ENCODE data around the gene ALG12.

The ALG12 gene

DNA sequence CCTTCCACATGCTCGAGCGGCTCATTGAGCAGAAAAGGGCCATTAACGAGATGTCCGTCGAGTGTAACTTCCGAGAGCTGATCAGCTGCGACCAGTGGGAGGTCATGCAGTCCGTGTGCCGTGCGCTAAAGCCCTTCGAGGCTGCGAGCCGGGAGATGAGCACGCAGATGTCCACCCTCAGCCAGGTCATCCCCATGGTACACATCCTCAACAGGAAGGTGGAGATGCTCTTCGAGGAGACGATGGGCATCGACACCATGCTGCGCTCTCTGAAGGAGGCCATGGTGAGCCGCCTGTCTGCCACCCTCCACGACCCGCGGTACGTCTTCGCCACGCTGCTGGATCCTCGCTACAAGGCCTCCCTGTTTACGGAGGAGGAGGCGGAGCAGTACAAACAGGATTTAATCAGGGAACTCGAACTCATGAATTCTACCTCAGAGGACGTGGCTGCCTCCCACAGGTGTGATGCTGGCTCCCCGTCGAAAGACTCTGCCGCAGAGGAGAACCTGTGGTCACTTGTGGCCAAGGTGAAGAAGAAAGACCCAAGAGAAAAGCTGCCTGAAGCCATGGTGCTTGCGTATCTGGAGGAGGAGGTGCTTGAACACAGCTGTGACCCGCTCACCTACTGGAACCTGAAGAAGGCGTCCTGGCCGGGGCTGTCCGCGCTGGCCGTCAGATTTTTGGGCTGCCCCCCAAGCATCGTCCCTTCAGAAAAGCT lies 31.7 kb downstream of the ALG12 start:
- DNase-seq = no peak

DNA sequence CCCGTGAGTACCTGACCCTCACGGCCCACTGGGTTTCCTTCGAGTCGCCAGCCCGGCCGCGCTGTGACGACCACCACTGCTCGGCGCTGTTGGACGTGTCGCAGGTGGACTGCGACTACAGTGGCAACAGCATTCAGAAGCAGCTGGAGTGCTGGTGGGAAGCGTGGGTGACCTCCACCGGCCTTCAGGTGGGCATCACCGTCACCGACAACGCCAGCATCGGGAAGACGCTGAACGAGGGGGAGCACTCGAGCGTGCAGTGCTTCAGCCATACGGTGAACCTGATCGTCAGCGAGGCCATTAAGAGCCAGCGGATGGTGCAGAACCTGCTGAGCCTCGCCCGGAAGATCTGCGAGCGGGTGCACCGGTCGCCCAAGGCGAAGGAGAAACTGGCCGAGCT lies 32.4 kb downstream of the ALG12 start:
- DNase-seq = no peak

DNA sequence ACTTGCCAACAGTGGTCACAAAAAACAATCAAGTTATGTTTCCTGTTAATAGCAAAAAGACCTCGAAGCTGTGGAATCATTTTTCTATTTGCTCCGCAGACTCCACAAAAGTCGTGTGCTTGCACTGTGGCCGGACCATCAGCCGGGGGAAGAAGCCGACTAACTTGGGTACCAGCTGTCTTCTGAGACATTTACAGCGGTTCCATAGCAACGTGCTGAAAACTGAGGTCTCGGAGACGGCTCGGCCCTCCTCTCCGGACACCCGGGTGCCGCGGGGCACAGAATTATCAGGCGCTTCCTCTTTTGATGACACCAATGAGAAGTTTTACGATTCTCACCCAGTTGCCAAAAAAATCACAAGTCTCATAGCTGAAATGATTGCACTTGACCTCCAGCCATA lies 33.0 kb downstream of the ALG12 start:
- DNase-seq = no peak

DNA sequence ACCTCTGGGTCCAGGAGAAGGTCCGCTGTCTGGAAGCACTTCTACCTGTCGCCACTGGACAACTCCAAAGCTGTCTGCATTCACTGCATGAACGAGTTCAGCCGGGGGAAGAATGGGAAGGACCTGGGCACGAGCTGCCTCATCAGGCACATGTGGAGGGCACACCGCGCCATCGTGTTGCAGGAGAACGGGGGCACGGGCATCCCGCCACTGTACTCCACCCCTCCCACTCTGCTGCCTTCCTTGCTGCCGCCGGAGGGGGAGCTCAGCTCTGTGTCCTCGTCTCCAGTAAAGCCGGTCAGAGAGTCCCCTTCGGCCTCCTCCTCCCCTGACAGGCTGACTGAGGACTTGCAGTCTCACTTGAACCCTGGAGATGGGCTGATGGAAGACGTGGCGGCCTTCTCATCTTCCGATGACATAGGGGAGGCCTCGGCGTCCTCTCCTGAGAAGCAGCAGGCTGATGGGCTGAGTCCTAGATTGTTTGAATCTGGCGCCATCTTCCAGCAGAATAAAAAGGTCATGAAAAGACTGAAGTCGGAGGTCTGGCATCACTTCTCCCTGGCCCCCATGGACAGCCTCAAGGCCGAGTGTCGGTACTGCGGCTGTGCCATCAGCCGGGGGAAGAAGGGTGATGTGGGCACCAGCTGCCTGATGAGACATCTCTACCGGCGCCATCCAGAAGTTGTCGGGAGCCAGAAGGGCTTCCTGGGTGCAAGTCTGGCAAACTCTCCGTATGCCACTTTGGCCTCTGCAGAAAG lies 33.6 kb downstream of the ALG12 start:
- DNase-seq = no peak

DNA sequence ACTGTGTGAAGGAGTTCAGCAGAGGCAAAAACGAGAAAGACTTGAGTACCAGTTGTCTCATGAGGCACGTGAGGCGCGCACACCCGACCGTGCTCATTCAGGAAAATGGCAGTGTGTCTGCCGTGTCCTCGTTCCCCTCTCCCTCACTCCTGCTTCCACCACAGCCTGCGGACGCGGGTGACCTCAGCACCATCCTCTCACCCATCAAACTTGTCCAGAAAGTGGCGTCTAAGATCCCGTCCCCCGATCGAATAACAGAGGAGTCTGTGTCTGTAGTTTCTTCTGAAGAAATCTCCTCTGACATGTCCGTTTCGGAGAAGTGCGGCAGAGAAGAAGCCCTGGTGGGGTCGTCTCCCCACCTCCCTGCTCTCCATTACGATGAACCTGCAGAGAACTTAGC lies 34.2 kb downstream of the ALG12 start:
- no peak for DNase-seq

DNA sequence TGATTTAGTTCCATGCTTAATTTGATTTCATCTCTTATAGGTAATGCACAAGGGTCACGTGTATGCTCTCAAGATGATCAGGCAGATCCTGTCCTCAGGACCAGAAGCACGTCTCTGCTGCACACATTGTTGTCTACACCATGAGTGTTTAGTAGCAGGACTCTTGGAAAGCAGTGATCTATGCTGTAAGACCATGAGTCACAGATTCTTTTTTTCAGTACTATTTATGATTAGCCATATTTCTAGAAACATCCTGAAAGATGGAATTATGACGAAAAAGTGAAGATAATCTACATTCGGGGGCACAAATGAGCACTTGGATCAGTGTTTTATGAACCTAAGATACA lies 35.0 kb downstream of the ALG12 start:
- DNase-seq = no peak

DNA sequence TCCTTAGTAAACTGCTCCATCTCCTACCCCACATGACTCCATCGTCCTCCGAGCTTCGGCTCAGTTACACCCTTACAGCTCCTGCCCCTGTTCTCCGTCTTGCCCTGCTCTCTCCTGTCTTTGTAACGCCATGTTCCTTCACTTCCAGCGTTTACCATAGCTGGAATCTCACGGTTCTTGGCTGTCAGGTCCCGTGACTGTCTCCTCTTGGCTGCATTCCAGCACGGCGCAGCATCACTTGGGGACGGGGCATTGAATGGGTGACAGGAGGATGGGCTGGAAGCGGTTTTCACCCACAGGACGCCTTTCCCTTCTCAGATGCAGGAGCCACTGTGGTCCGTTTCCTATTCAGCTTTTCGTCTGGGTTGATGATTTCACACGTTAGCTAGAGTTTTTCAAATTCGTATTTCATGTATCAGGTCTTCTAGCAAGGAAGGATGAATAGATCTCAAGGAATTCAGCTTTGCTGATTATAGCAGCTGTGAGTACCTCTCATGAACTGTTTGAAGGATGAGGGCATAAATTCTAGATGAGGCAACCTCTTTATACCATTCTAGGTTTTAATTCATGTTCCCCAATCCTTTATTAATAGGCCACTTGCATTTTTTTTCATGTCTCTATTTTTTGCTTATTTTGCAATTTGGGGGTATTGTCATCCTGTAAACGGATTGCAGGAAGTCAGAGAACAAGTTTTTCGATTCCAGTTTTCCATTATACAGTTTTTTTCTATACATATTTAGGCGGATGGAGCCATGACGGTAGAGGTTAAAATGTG lies 35.5 kb downstream of the ALG12 start:
- DNase-seq = no peak

DNA sequence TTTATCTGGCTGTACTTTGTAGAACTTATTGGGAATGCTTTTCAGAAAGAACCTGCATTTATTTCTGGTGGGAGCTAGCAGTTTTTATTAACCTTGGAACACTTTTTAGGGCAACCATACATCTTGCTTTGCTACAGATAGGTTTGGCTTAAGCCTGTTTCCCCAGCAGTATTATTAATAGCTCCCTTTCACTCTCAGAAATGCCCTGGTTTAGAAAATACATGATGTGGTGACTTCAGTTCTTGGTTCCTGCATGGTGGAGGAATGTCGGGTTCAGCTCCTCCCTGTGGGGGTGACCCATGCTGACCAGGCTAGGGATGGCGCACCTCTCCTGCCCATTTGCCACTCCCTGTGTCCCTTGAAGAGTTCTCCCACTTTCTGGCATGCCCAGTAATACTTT lies 36.4 kb downstream of the ALG12 start:
- no peak for DNase-seq

DNA sequence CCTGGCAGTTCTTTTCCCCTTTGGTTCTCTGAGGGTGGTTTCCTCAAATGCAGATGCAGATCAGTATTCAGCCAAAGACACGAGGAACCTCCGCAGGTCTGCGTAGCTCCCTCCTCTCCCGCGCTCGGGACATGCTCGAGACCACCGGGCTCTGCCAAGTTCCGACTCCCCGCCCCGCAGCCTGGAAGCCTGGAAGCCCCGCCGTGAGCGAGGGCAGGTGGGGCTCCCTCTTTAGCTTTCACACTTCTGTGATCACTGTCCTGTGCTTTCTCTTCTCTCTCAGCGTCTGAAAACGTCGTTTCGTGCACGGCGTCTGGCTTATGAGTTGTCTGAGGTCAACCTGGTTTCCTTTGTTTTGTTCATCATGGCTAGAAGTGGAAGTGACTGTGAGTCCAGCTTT lies 38.0 kb downstream of the ALG12 start:
- no peak for DNase-seq

DNA sequence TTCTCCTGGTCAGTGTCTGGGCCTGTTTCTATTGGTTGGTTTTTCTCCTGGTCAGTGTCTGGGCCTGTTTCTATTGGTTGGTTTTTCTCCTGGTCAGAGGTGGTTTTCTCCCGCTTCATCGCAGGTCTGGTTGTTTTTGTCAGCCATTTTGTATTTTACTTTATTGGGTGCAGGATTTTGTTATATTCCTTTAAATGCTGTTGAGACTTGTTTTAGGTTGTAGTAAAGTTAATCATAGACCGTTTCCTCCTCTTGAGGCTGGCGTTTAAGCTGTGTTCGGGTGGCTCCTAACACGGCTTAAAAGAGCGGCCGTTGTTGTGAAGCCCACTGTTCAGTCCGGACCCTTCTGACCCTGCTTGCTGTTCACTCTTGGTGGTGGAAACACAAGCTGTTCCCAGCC lies 38.4 kb downstream of the ALG12 start:
- no peak for DNase-seq

DNA sequence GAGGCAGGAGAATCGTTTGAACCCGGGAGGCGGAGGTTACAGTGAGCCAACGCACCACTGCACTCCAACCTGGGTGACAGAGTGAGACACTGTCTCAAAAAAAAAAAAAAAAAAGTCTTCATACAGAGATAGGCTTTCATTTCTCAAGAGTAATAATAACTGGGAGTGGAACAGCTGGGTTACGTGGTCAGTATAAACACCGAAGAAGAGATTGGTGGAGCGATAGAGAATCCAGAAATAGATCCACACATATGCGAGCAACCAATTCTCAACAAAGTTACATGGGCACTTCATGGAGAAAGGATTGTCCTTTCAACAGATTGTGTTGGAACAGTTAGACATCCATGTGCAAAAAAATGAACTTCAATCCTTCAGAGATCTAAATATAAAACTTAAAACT lies 40.0 kb downstream of the ALG12 start:
- no peak for DNase-seq

DNA sequence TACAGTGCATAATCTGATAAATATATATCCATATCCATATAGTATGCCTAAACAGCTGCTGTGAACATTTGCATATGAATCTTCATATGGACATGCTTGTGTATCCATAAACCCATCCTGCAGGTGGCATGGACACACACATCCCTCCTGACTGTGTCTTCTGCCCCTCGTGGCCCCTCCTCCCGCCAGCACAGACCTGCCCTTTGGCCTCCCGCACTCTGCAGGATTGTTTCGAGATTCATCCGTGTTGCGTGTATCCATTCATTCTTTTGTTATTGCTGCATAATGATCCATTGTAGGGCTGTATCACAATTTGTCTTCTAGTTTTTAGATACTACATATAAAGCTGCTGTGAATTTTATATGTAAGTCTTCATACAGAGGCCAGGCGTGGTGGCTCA lies 40.6 kb downstream of the ALG12 start:
- DNase-seq = no peak

DNA sequence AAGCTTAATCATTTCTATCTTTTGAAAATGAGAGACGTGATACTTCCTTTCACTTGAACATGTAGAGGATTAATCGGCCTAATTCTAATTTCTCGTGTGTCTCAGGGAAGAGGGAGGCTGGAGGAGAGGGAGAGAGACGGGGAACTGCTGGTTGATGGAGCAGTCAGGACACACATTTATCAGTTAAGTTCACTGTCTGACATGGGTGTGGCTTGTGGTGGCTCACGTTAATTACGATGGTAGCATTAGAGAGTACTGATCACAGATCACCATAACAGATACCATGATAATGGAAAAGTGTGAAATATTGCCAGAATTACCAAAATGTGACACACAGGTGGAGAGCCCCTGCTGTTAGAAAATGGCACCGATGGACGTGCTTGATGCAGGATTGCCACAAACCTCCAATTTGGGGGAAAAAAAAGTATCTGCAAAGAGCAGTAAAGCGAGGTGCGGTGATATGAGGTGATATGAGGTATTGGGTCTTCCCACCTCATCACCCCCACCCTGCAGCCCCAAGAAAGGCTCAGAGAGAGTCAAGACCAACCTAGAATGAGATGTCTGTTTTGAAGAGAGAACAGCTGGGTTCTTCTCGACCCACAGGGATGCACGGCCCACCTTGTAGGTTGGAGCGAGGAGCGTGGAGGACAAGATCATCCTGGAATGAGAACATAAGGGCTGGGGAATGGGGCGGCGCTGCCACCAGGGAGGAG lies 44.9 kb downstream of the ALG12 start:
- DNase-seq = no peak

DNA sequence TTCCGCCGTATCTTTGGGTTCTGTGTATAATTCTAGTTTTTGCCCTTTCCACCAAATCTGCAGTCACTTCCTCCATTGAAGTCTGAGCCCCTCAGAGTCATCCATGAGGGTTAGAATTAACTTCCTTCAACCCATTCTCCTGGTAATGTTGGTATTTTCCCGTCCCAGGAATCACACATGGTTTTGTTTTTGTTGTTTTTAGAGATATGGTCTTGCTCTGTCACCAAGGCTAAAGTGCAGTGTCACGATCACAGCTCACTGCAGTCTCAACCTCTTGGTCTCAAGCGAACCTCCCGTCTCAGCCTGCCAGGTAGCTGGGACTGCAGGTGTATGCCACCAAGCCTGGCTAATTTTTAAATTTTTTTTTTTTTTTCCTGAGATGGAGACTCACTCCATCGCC lies 45.9 kb downstream of the ALG12 start:
- DNase-seq = no peak

DNA sequence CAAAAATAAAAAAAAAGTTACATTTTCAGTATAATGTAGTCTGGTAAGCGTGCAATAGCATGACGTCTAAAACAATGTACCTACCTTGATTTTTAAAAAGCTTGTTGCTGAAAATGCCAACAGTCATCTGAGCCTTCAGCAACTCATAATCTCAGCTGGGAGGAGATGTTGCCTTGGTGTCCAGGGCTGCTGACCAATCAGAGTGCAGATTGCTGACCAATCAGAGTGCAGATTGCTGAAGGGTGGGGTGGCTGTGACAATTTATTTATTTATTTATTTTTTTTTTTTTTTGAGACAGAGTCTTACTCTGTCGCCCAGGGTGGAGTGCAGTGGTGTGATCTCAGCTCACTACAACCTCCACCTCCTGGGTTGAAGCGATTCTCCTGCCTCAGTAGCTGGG lies 46.8 kb downstream of the ALG12 start:
- DNase-seq = no peak

DNA sequence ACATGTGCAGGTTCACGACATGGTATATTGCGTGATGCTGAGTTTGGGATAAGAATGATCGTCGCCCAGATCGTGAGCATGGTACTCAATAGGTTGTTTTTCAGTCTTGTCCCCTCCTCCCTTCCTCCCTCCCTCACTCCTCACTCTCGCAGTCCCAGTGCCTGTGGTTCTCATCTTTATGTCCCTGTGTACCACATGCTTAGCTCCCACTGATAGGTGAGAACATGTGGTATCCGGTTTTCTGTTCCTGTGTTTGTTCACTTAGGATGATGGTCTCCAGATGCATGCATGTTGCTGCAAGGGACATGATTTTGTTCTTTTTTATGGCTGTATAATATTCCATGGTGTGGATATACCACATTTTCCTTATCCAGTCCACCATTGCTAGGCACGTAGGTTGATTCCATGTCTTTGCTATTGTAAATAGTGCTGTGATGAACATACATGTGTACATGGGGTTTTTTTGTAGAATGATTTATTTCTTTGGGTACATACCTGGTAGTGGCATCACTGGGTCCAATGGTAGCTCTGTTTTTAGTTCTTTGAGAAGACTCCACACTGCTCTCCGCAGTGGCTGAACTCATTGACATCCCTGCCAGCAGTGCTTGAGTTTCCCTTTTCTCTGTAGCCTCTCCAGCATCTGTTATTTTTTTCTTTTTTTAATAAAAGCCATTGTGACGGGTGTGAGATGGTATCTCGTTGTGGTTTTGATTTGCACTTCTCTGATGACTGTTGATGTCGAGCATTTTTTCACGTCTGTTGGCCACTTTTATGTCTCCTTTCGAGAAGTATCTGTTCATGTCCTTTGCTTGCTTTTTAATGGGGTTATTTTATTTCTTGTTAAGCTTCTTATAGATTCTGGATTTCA lies 48.2 kb downstream of the ALG12 start:
- DNase-seq = peak; percentile 22

DNA sequence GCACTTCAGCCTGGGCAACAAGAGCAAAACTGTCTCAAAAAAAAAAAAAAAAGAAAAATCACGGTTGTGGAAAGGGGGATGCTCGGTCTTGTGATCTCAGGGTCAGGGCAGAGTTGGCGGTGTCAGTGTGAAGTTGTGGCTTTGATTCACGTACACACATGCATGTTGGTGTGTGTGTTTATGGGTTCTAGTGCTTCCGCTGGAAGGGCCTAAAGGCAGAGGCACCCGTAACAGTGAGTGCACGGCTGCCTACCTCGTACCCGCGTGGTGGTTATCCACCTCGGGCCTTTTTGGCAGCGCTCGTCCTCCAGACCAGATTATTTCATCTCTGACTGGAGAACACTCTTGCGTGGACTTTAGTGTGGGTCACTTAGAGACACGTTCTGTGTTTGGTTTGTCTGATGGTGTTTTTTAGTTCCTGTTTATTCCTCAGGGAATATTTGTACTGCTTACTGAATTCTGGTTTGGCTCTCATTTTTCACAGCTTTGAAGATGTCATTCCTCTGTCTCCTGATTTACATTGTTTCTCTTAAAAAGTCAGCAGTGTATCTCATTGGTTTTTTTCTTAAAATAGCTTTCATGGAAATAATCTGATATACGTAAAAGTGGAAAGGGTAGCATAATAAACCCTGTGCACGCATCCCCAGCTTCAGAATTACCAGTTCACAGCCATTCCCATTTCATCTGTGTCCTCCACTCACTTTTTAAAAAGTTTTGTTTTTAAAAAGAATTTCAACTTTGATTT lies 49.0 kb downstream of the ALG12 start:
- no peak for DNase-seq

DNA sequence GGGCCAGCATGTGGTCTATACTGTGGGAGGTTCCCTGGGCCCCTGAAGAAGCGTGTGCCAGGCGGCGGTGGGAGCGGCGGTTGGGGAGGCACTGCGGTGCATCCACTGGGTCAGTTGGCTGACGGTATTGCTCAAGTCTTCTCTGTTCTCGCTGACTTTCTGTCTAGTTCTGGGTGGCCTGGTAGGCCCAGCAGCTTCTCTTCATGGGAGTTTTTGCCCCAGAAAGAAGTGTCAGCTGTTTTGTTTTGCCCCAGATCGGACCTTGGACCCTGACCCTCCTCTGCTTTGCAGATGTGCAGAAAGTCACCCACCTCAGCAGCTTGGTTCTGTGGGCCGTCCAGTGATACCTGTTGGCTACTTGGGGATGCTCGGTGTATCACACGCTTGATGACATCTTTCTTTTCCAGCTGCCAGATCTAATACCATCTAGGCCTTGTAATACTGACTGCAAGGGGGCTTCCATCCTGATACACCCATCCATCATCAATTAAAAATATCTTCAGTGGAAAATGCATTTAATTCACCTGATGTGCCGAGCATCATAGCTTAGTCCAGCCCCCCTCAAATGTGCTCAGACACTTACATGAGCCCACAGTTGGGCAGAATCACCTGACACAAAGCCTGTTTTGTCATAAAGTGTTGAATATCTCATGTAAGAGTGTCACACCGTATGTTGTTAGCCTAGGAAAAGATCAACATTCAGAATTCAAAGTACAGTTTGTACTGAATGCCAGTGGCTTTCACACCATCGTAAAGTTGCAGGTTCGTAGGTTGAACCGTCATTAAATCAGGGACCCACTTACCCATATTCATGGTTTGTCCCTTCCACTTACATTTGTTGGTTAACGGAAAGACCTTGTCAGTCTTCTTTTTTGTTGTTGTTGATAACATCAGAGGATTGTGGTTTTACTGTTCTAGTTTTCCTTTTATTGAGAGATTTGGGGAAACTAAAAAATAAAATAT lies 50.7 kb downstream of the ALG12 start:
- DNase-seq = no peak

DNA sequence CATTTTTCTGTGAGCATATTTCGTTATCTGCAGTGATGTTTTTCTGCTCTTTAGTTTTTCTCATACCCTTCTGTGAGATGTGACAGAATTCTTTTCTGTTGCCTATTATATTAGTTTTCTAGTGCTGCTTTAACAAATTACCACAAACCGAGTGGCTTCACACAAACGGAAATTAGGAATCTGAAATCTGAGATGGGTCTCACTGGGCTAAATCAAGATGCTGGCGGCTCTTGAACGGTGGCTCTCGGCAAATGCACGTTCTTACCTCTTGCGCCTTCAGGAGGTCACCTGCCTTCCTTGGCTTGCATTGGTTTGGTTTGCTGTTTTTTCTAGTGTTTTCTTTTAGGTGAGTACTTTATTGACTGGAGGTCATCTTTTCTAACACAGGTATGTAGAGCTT lies 51.6 kb downstream of the ALG12 start:
- no peak for DNase-seq

DNA sequence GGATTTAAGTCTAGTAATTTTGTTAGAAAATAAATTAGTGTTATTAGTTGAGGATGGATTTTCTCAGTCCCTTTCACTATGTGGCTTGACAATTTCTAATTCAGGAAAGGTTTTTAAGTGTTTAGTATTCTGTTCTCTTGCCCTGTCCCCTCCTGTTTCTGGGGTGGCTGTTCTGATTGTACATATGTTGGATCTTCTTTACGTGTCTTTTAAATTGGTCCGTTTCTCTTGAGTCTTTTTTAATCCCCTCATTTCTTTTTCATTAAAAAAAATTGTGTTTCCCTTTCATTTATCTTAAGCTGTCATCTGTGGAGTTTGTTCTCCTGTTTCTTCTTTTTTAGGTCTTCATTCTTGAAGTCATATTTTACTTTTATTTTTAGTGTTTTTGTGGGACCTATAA lies 52.1 kb downstream of the ALG12 start:
- DNase-seq = no peak

All from CD4-positive, alpha-beta T cell treated with Interleukin-17A for 4 hours (primary cell).